ENCODE data around the gene CERS2. TPM values are rescaled to one million over a fixed set of nuclear protein-coding genes. Genes with fewer than 3 reads are reported as not detected.

The CERS2 gene
- total RNA-seq, 4 donors from 2014 or later: 28.8 to 50.1 (median 41.3) TPM

DNA sequence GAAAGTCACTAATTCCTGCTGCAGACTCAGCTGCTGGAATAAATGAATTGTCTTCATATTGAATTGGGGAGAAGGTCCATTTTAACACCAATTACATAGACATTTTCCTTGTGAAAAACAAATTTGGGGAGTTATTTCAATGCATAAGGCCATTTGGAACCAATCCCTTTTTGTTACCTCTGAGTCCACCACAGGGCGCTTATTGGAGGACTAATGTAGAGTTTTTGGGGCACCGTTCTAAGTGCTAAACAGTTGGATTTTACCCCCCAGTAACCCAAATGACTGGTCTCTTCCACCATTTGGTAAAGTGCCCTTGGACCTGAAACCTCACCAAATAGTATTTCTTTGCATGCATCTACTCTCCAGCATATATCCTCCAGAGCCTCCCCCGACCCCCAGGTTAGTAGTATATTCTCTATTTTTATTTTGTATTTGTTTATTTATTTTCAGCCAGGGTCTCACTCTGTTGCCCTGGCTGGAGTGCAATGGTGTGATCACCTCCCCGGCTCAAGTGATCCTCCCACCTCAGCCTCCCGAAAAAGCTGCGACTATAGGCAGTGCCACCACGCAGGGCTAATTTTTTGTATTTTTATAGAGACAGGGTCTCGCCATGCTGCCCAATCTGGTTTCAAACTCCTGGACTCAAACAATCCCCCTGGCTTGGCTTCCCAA, 35.2 kb upstream of the CERS2 start:
- 97 to 99% methylated on average over 8 of the region's 8 CpGs for WGBS, 2 donors
- intact Hi-C loops (cut with DNase I; ENCODE audit: low total_unique reads): no loop called here
- DNase-seq (ENCODE audit: low spot score in 2 of 2): no peak
- no peak overlapping the region for H3K4me3 ChIP-seq (ENCODE audit: low read depth, poor library complexity, severe bottlenecking)
- TF ChIP-seq CTCF (IDR thresholded peaks at IDR 0.05) (no peak), POLR2A (IDR thresholded peaks at IDR 0.05) (no peak)

- peak overlapping the region; percentile 83 for H3K4me3 ChIP-seq (ENCODE audit: low read depth, poor library complexity, severe bottlenecking)
- 50 to 51% methylated on average over 3 of the region's 3 CpGs for WGBS, 2 donors
- intact Hi-C loops (cut with DNase I; ENCODE audit: low total_unique reads): no loop called here
- no peak for DNase-seq (ENCODE audit: low spot score in 2 of 2)
- TF ChIP-seq POLR2A (IDR thresholded peaks at IDR 0.05) (no peak), CTCF (IDR thresholded peaks at IDR 0.05) (no peak)
Measured at GRCh38 chr1:151009206-151009587, 34.6 kb upstream of the CERS2 start.

DNA sequence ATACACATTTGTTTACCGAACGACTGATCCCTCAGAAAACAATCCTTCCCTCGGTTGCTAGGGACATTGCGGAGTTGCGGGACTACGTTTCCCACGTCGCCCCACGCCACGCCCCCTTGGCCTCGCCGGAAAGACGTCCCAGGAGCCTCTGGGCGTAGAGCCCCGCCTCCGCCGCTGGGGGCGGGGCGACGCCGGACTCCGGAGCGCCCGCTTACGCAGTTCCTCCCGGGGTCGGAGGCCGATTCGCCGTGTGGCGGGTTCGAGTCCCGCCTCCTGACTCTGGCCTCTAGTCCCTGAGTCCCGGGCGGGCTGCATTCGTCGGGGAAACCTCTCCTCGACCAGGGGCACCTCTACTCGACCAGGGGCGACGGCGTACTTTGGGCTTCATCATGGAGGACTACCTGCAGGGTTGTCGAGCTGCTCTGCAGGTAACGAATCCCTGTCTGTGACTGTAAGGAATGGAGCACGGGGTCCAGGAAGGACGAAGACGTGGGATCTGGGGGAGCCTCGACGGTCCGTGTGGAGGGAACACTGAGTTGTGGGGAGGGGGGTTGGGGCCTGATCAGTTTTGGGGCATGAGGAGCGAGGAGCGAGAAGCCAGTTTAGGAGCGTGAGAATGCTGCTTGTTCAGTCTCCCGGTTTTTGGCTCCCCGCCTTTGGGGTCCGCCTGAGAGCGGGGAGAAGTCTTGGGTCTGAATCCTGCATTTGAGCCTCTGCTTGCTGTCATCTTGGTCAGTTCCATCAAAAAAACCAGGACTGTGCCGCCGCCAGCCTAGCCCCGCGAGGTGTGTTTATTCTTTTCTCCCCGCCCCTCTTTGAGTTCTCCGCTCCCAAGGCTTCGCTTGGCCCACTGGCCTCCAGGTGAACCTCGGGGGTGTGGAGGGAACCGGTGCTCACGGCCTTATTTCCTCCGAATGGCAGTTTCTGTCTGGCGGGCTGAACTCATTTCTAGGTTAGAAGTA, 33.9 kb upstream of the CERS2 start, which contains the start of gene PRUNE1:
PRUNE1 (plus strand) TSS at position 206 of the 962 bp plus-strand sequence; CDS start at position 390, 184 bp downstream.
- no peak for TF ChIP-seq POLR2A (IDR thresholded peaks at IDR 0.05)
- WGBS, 2 donors: 1% methylated on average over 32 to 69 of the region's 69 CpGs
- intact Hi-C loops (cut with DNase I; ENCODE audit: low total_unique reads): no loop called here
- peak within 1 kb of the TSS; percentile 83 for H3K4me3 ChIP-seq (ENCODE audit: low read depth, poor library complexity, severe bottlenecking)
- peak; percentile 95 to 99 for DNase-seq (ENCODE audit: low spot score in 2 of 2)

DNA sequence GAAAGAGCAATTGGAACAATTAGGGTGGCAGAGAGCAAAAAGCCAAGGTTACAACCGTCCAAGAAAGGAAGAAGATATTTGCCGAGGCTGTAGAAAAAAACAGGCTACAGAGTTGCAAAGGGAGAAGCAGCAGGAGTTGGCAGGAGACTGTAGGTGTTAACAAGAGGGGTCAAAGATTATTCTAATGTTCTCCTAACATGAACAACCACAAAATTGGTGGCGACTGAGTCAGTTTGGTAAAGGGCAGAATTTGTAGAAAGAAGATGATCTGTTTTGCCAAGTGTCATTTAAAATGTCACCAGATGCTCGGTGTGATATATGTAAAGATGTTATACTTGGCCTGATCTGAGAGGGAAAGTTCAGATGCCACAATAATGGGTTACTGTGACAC, 33.2 kb upstream of the CERS2 start:
- TF ChIP-seq POLR2A (IDR thresholded peaks at IDR 0.05) (no peak), CTCF (IDR thresholded peaks at IDR 0.05) (no peak)
- intact Hi-C loops (cut with DNase I; ENCODE audit: low total_unique reads): no loop called here
- 9 to 10% methylated on average over 4 of the region's 4 CpGs for WGBS, 2 donors
- no peak overlapping the region for H3K4me3 ChIP-seq (ENCODE audit: low read depth, poor library complexity, severe bottlenecking)
- DNase-seq (ENCODE audit: low spot score in 2 of 2): no peak

- 0 to 1% methylated on average over 18 of the region's 18 CpGs for WGBS, 2 donors
- peak; percentile 78 to 92 for DNase-seq (ENCODE audit: low spot score in 2 of 2)
- TF ChIP-seq POLR2A (IDR thresholded peaks at IDR 0.05): no peak
- H3K4me3 ChIP-seq (ENCODE audit: low read depth, poor library complexity, severe bottlenecking): peak within 1 kb of the TSS; percentile 53
- intact Hi-C loops (cut with DNase I; ENCODE audit: low total_unique reads): no loop called here
Measured at GRCh38 chr1:151006327-151007052, 31.9 kb upstream of the CERS2 start, which contains the start of gene MINDY1. Gene MINDY1 (minus strand): TSS chr1:151006902. CDS start chr1:151002617, 4,285 bp downstream.

- intact Hi-C loops (cut with DNase I; ENCODE audit: low total_unique reads): no loop called here
- no peak for DNase-seq (ENCODE audit: low spot score in 2 of 2)
- WGBS, 2 donors: 4 to 5% methylated on average over 4 of the region's 4 CpGs
- no peak for TF ChIP-seq POLR2A (IDR thresholded peaks at IDR 0.05)
- TF ChIP-seq CTCF (IDR thresholded peaks at IDR 0.05): no peak
- peak overlapping the region; percentile 53 for H3K4me3 ChIP-seq (ENCODE audit: low read depth, poor library complexity, severe bottlenecking)
Measured at GRCh38 chr1:151005729-151006319, 31.2 kb upstream of the CERS2 start.

All from lower leg skin (tissue), 4 donors.